ENCODE measurements around the gene KCNH4.
"Not testable (repeated sequence)": the region's sequence is repeated elsewhere in the genome, so short reads cannot be mapped to it uniquely, and the experiment has no call there.

Gene KCNH4

DNA sequence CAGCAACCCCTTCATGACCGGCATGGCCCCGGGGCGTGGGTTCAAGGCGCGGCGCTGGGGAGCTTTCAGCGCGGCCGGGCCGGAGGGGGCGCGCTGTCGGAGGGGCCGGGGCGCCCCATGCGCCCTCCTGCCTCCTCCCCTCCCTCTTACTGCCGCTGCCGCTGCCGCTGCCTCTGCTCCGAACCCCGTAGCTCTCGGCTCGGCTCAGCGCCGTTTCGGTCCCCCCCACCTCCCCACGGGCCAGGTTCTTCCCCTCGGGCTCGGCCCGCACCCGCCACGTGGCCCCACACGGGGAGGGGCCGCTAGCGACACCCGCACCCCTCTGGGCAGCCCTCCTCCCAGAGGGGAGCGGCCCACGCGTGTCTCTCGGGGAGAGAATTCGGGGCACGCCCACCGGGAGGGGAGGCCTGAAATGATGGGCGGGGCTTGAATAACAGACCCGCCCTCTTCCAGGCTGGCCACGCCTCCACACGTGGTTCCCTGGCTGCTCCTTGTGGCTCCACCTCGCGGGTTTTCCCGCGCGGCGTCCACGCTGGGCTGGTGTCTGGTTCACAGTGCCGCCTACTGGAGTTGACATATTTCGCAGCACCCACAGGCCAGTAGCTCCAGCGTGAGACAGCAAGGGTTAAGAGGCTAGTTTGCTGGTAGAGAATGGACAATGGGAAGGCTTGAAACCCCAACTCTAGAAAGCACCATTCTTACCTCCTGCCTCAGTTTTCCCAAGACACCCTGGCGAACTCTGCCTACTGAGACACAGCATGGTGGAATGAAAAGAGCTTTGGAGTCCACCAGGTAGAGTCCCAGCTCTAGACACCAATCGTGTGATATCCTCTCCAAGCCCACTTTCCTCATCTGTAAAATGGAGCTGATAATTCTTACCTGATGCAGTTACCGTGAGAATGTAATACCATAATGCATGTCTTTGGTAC is at the start of gene KCNH4:
Gene KCNH4, minus strand, starts transcription at position 221 of the 929 bp plus-strand sequence. Its CDS starts 197 bp downstream, at position 24.
- DNase-seq: peak; percentile 73

GRCh38 chr17:42230225-42230624 is 49.3 kb upstream of the KCNH4 start:
- no peak for DNase-seq

DNA sequence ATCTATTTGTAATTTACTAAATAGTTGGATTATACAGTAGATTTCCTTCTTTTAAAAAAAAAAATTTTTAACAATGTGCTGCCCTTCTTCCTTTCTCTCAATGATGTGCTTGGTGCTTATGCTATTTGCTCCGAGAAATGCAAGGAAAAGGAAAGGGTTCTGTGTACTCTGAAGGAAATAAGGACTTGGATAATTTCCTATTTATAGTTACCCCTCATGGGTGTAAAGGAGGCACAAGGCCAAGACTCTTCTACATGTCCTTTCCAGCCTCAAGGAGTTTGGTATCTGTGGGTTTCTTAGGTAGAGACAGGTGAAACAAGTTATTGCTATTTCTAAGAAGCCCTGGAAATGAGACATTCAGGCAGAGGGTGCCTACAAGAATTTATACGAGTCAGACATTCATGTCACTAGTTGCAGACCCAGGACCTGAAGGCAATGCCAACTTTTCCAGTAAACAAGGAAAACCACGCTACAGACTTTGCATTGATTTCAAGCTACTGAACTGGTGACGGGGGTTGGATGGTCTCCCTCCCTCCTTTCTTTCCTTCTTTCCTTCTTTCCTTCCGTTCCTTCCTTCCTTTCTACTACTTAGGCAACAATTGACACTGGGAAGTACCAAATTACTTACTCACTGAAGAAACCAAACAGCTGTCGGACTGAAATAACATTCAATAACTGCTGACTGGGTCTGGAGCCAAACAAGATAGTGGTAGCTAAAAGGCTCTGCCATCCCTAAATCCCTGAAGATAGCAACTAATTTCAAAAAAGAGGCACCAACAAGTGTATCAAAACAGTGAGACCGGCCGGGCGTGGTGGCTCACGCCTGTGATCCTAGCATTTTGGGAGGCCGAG is 47.1 kb upstream of the KCNH4 start:
- DNase-seq: no peak

DNA sequence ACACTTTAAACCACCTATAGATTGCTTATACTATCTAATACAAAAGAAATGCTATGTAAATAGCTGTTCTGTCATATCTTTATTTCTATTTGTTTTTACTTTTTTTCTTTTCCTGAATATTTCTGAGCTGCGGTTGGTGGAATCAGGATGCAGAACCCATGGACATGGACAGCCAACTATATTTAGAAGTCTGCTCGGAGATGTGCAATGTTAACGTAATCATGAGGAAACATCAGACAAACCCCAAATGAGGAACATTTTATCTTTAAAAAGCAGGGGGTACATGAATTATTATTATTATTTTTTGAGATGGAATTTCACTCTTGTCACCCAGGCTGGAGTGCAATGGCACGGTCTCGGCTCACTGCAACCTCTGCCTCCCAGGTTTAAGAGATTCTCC is 44.7 kb upstream of the KCNH4 start:
- no peak for DNase-seq

- DNase-seq: no peak
Observed at GRCh38 chr17:42224651-42225050, 43.7 kb upstream of the KCNH4 start.

- peak; percentile 26 for DNase-seq
Observed at GRCh38 chr17:42221886-42222745, 41.2 kb upstream of the KCNH4 start.

DNA sequence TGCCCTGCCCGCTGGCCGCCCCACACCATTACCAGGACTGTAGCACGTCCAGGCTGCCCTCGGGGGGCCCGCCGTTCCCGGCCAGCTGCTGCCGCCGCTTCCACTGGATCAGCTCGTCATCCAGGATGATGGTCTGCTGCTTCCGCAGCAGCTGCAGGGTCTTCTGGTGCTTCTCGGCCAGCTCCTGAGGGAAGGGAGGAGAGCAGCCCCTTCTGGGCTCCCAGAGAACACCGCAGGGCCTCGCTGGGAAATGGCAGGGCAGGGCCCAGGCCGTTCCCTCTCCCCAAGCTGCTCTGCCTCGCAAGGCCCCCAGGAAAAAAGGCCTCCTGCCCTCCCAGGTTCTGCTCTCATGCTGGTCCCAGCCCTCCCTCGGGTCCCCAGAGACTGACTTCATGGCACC is 38.3 kb upstream of the KCNH4 start:
- DNase-seq: not testable (repeated sequence)

GRCh38 chr17:42214156-42214555 is 33.2 kb upstream of the KCNH4 start:
- no peak for DNase-seq

- DNase-seq: no peak
Observed at GRCh38 chr17:42212382-42212781, 31.4 kb upstream of the KCNH4 start.

GRCh38 chr17:42211921-42212341 is 31.0 kb upstream of the KCNH4 start:
- not testable (repeated sequence) for DNase-seq

DNA sequence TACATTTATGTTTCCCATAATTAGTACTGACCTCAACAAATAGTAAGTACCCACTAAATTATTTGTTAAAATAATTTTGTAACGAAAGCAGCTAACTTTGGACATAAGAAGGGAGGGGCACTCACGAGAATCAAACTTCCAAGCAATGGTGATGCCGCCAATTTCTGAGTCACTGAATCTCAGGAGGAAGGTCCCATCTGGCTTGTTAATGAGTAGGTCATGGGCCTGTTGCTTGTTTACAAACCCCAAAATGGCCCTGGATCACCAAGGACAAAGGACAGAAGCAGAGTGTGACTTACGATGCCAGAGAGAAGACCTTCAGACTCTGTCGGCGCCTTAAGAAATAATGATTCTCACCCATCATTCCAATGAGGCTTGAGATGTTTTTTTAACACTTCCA is 29.1 kb upstream of the KCNH4 start:
- no peak for DNase-seq

GRCh38 chr17:42206153-42206612 is 25.2 kb upstream of the KCNH4 start:
- DNase-seq: not testable (repeated sequence)

DNA sequence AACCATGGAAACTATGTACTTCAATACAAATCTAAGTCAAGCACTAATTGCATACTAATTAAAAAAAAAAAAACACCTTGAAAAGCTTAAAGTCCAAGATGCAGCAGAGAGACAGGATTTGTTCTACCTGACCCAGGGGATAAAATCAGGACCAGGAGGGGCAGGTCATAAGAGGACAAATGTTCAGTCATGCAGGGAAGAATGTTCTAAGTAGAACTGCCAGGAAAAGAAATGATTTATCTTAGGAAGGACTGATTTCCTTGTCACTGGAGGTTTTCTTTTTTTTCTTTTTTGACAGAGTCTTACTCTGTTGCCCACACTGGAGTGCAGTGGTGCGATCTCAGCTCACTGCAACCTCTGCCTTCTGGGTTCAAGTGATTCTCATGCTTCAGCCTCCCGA is 22.4 kb upstream of the KCNH4 start:
- DNase-seq: no peak

DNA sequence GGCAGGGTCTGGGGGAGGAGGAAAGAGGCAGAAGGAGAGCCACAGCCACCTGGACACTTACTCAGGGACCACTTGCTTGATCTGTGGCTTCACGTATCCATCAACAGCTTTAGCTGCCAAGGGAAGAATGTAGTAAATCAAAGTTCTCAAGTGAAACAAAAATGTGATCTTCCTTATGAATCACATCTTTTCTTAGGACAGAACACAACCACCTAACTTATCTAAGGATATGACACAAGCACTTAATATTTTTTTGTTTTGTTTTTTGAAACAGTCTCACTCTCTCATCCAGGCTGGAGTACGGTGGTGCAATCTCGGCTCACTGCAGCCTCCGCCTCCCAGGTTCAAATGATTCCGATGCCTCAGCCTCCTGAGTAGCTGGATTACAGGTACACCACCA is 21.8 kb upstream of the KCNH4 start:
- DNase-seq: no peak

- no peak for DNase-seq
Observed at GRCh38 chr17:42202159-42202558, 21.2 kb upstream of the KCNH4 start.

DNA sequence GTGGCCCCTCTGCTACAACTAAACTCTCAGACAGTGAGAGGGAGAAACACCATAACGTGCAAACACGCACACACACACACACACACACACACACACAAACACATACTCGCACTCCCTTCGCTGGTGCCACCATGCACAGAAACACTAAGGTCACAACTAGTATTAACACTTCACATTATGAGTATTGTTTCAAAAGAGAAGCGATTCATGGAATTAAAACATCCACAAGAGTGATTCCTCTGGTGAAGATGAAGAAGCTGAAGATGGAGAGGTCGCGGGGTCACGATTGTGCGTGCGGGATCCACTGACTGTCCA is 20.5 kb upstream of the KCNH4 start:
- no peak for DNase-seq

DNA sequence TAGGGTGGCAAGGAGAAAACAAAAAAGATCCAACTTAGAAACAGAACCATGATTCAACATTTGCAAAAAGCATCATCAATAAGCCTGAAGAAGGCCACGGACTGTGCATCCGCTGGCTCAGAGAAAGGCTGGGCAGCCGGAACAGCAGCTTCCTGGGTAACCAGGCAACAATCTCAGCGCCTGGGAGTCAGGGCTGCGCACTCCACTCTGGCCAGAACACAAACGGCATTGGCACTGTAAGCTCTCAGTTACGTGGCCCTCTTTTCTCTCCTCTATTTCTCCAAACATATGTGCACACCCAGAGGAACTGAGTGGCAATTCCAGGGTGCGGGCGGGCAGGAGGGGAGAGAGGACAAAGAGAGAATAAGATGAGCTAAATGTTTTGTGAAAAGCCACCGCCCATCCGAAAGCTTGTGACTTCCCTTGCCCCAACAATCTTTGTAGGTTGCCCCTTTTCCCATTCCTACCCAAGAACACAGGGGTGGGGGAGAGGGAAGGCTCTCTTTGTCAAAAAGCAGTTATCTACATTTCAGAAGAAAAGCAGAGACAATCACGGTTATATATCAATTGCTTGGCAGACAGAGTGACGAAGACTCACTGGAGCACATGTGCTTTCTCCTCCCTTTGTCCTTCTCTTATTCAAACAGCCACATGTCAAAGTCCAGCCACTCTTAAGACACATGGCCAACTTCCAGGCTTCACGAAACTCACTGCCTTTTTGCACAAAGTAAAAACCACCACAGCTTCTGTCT is 19.9 kb upstream of the KCNH4 start:
- no peak for DNase-seq

DNA sequence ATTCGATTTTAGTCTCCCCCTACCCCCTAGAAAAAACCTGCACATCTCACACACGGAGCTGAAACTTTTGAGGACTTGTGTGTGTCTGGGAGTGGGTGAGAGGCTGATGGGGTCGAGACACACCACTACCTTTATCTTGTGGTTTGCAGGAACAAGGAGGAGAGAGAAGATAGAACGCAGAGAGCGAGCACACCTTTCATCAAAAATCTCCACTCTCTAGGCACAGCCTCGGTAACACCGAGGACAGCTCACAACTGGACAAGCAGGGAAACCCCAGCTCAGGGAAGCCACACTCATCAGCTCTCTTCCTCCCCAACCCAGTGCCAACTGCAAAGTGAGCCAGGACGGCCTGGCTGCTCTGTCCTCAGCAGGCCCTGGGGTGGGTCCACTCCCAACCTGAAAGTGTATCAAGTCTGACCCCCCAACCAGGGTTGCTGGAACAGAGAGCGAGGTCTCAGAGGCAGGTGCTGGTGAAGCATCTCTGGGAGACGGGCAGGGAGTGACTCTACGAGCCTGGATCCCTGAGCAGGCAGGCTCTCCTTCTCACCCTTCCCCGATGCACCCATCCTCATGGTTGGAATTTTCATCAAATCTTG is 18.6 kb upstream of the KCNH4 start:
- no peak for DNase-seq

GRCh38 chr17:42198897-42199296 is 18.0 kb upstream of the KCNH4 start:
- no peak for DNase-seq

GRCh38 chr17:42197564-42198156 is 16.7 kb upstream of the KCNH4 start:
- no peak for DNase-seq
